Breast epithelium (tissue), 4 donors: Measurements from ENCODE around the gene DYNC1I1. TPM values are rescaled to one million over a fixed set of nuclear protein-coding genes. Genes with fewer than 3 reads are reported as not detected.

ENCODE experiments used
- DNase-seq, 2 donors: peaks; one replicate each; pipeline ENCODE4 v3.0.0-alpha.2; 2019; ENCODE audit warnings: low spot score in 2 of 2
- H3K27ac ChIP-seq, 2 donors: fragments of 200-600 bp; sonication (generic) in 1 of 2; one replicate each; pipeline ENCODE4 v1.5.1; 2016 to 2019; ENCODE audit warnings: mild to moderate bottlenecking in 1 of 2
- H3K27me3 ChIP-seq, 2 donors: fragments of 200-600 bp; sonication (generic) in 1 of 2; one replicate each; pipeline versions ENCODE4 v1.5.1 to v1.6.0; 2017 to 2019; ENCODE audit warnings: control low read depth in 1 of 2, mild to moderate bottlenecking in 1 of 2
- H3K36me3 ChIP-seq: fragments of 200-600 bp; one replicate; pipeline ENCODE4 v1.5.1; 2019
- H3K4me1 ChIP-seq, 2 donors: fragments of 200-600 bp; sonication (generic); one replicate each; pipeline ENCODE4 v1.5.1; 2016 to 2019; ENCODE audit warnings: control low read depth in 1 of 2
- H3K4me3 ChIP-seq, 3 donors: fragments of 200-600 bp; sonication (generic); 1 replicate in 2 of 3; 2 replicates in 1 of 3; pipeline ENCODE4 v1.5.1; 2016 to 2019; ENCODE audit warnings: mild to moderate bottlenecking in 3 of 3, moderate library complexity in 2 of 3
- H3K9me3 ChIP-seq, 2 donors: fragments of 200-600 bp; sonication (generic) in 1 of 2; one replicate each; pipeline ENCODE4 v1.5.1; 2016 to 2019; ENCODE audit warnings: control low read depth in 1 of 2
- CTCF ChIP-seq, 3 donors: fragments of 450-650 bp; IDR thresholded peaks; one replicate each; pipeline ENCODE4 v1.5.1; 2016 to 2017; ENCODE audit warnings: antibody characterized with exemption in 3 of 3, mild to moderate bottlenecking in 3 of 3, moderate library complexity in 3 of 3
- POLR2A ChIP-seq: fragments of 450-650 bp; IDR thresholded peaks from one replicate; pipeline ENCODE4 v1.6.1; 2016; ENCODE audit warnings: antibody characterized with exemption, mild to moderate bottlenecking, moderate library complexity
- POLR2AphosphoS5 ChIP-seq, 3 donors: sonication (generic); formaldehyde crosslinking; IDR thresholded peaks; one replicate each; pipeline ENCODE4 v1.6.1; 2017; ENCODE audit warnings: antibody characterized with exemption in 3 of 3
- intact Hi-C: fragments of 100-400 bp; cut with DNase I; formaldehyde crosslinking; loops from one replicate; pipeline ENCODE4 v1.15.1; 2023; ENCODE audit warnings: low total_unique reads
- total RNA-seq, 3 donors: library from RNA; depleted of rRNA; stranded (reverse); fragments of >200 nt; gene quantifications; one replicate each; pipeline ENCODE4 v1.1.0, GENCODE V29; 2016

The DYNC1I1 gene
- total RNA-seq, 3 donors from 2014 or later, result 5.7 to 7.7 (median 6.6) TPM

GRCh38 chr7:96114190-96114589, 341.8 kb downstream of the DYNC1I1 start:
- H3K27me3 ChIP-seq, result no peaks in the 10 kb centered on the region
- no peak overlapping the region for H3K4me3 ChIP-seq
- peaks cover 3 to 4% of the 10 kb centered on the region in 2 donors for H3K9me3 ChIP-seq
- no peaks in the 10 kb centered on the region for H3K36me3 ChIP-seq
- no peak overlapping the region for H3K27ac ChIP-seq
- intact Hi-C loops, result no loop called here
- TF ChIP-seq POLR2AphosphoS5 (IDR thresholded peaks at IDR 0.05) (no peak), CTCF (IDR thresholded peaks at IDR 0.05) (no peak), POLR2A (no peak)
- H3K4me1 ChIP-seq, result no peaks in the 10 kb centered on the region
- no peak for DNase-seq

GRCh38 chr7:96116173-96116572, 343.8 kb downstream of the DYNC1I1 start:
- peaks cover 0 to 4% of the 10 kb centered on the region in 2 donors for H3K9me3 ChIP-seq
- intact Hi-C loops, result no loop called here
- H3K4me3 ChIP-seq, result no peak overlapping the region
- no peaks in the 10 kb centered on the region for H3K27me3 ChIP-seq
- no peak for DNase-seq
- TF ChIP-seq CTCF (IDR thresholded peaks at IDR 0.05) (no peak), POLR2A (no peak), POLR2AphosphoS5 (IDR thresholded peaks at IDR 0.05) (no peak)
- no peaks in the 10 kb centered on the region for H3K36me3 ChIP-seq
- no peak overlapping the region for H3K27ac ChIP-seq
- H3K4me1 ChIP-seq, result no peaks in the 10 kb centered on the region

GRCh38 chr7:96118449-96119001, 346.2 kb downstream of the DYNC1I1 start:
- Histone ChIP-seq H3K9me3 (no peaks in the 10 kb centered on the region), H3K27ac (no peak overlapping the region), H3K27me3 (no peaks in the 10 kb centered on the region), H3K4me1 (no peaks in the 10 kb centered on the region), H3K4me3 (no peak overlapping the region), H3K36me3 (no peaks in the 10 kb centered on the region)
- no peak for TF ChIP-seq POLR2A
- TF ChIP-seq POLR2AphosphoS5 (IDR thresholded peaks at IDR 0.05), result no peak
- TF ChIP-seq CTCF (IDR thresholded peaks at IDR 0.05), result no peak
- DNase-seq, result no peak
- intact Hi-C loops, result no loop called here

- H3K36me3 ChIP-seq, result no peaks in the 10 kb centered on the region
- intact Hi-C loops, result no loop called here
- no peak for TF ChIP-seq CTCF (IDR thresholded peaks at IDR 0.05)
- TF ChIP-seq POLR2AphosphoS5 (IDR thresholded peaks at IDR 0.05), result no peak
- TF ChIP-seq POLR2A, result no peak
- H3K4me3 ChIP-seq, result no peak overlapping the region
- no peaks in the 10 kb centered on the region for H3K4me1 ChIP-seq
- H3K9me3 ChIP-seq, result no peaks in the 10 kb centered on the region
- H3K27me3 ChIP-seq, result no peaks in the 10 kb centered on the region
- no peak overlapping the region for H3K27ac ChIP-seq
- DNase-seq, result no peak
These were observed 348.3 kb downstream of the DYNC1I1 start for GRCh38 chr7:96120445-96121225.

GRCh38 chr7:96121752-96122151, 349.4 kb downstream of the DYNC1I1 start:
- TF ChIP-seq CTCF (IDR thresholded peaks at IDR 0.05) (no peak), POLR2AphosphoS5 (IDR thresholded peaks at IDR 0.05) (no peak), POLR2A (no peak)

More at GRCh38 chr7:96121752-96122151, 349.4 kb downstream of the DYNC1I1 start:
- Histone ChIP-seq H3K4me1 (no peaks in the 10 kb centered on the region), H3K9me3 (no peaks in the 10 kb centered on the region), H3K27ac (no peak overlapping the region), H3K27me3 (no peaks in the 10 kb centered on the region), H3K4me3 (no peak overlapping the region), H3K36me3 (no peaks in the 10 kb centered on the region)
- intact Hi-C loops, result no loop called here
- no peak for DNase-seq
